Ishikawa (cell line): ENCODE data around the gene EPS8L3.

Experiments used
- CEBPB ChIP-seq: IDR thresholded peaks from 2 replicates; pipeline ENCODE4 v1.6.1; 2012
- CREB1 ChIP-seq: IDR thresholded peaks from 2 replicates; pipeline ENCODE4 v1.6.1; 2012; ENCODE audit warnings: low read depth
- EP300 ChIP-seq: IDR thresholded peaks from 2 replicates; pipeline ENCODE4 v1.6.1; 2012; ENCODE audit warnings: borderline replicate concordance
- FOXM1 ChIP-seq: IDR thresholded peaks from 2 replicates; pipeline ENCODE4 v1.6.1; 2012; ENCODE audit warnings: low read depth, borderline replicate concordance
- MAX ChIP-seq: IDR thresholded peaks from 2 replicates; pipeline ENCODE4 v1.6.1; 2012
- NFIC ChIP-seq: IDR thresholded peaks from 2 replicates; pipeline ENCODE4 v1.6.1; 2012
- REST ChIP-seq: IDR thresholded peaks from 2 replicates; pipeline ENCODE4 v1.6.1; 2012; ENCODE audit warnings: low read depth, mild to moderate bottlenecking
- TAF1 ChIP-seq: IDR thresholded peaks from 2 replicates; pipeline ENCODE4 v1.6.1; 2012; ENCODE audit warnings: low read depth, mild to moderate bottlenecking
- TCF12 ChIP-seq: IDR thresholded peaks from 2 replicates; pipeline ENCODE4 v1.6.1; 2012; ENCODE audit warnings: low read depth
- TEAD4 ChIP-seq: IDR thresholded peaks from 2 replicates; pipeline ENCODE4 v1.6.1; 2012
- USF1 ChIP-seq: IDR thresholded peaks from 2 replicates; pipeline ENCODE4 v1.6.1; 2012
- YY1 ChIP-seq: IDR thresholded peaks from 2 replicates; pipeline ENCODE4 v1.6.1; 2012; ENCODE audit warnings: low read depth
- ZBTB7A ChIP-seq: IDR thresholded peaks from 2 replicates; pipeline ENCODE4 v1.6.1; 2012; ENCODE audit warnings: low read depth

- no peak for TF ChIP-seq EP300
- TF ChIP-seq YY1 = no peak
- no peak for TF ChIP-seq TAF1
- no peak for TF ChIP-seq MAX
- TF ChIP-seq USF1 = no peak
- no peak for TF ChIP-seq TEAD4
- no peak for TF ChIP-seq ZBTB7A
- no peak for TF ChIP-seq REST
- TF ChIP-seq TCF12 = no peak
- no peak for TF ChIP-seq CEBPB
- TF ChIP-seq NFIC = no peak
- no peak for TF ChIP-seq CREB1
- TF ChIP-seq FOXM1 = no peak
Measured at GRCh38 chr1:109772658-109773202, 9.0 kb upstream of the EPS8L3 start.
